SK-N-SH (cell line): Measurements from ENCODE around the gene GIGYF1.

Source experiments
- CHD2 ChIP-seq: fragments of 150-350 bp; IDR thresholded peaks from 2 replicates; pipeline ENCODE4 v1.6.1; 2018; ENCODE audit warnings: low read length; ENCODE audit not compliant: partially characterized antibody
- CTCF ChIP-seq: fragments of 200-600 bp; sonication (generic); IDR thresholded peaks from 2 replicates; pipeline ENCODE4 v1.6.1; 2017; ENCODE audit warnings: antibody characterized with exemption, mild to moderate bottlenecking, moderate library complexity
- ELF1 ChIP-seq: IDR thresholded peaks from 2 replicates; pipeline ENCODE4 v1.4.0; 2012
- EP300 ChIP-seq, 2 experiments: IDR thresholded peaks; 2 replicates each; pipeline versions ENCODE4 v1.4.0 to v1.6.1; 2012; ENCODE audit warnings: borderline replicate concordance in 1 of 2, low read depth in 1 of 2, low read length in 1 of 2
- FOXJ3 ChIP-seq: sonication (generic); formaldehyde crosslinking; IDR thresholded peaks from 2 replicates; pipeline ENCODE4 v1.5.1; 2020; ENCODE audit warnings: mild to moderate bottlenecking, missing genetic modification reagents
- FOXM1 ChIP-seq: IDR thresholded peaks from 2 replicates; pipeline ENCODE4 v1.4.0; 2012; ENCODE audit warnings: low read depth, mild to moderate bottlenecking
- MAX ChIP-seq: IDR thresholded peaks from 2 replicates; pipeline ENCODE4 v1.4.0; 2012; ENCODE audit warnings: low read depth
- NRF1 ChIP-seq: IDR thresholded peaks from 2 replicates; pipeline ENCODE4 v1.6.1; 2012; ENCODE audit warnings: low read depth, mild to moderate bottlenecking, low read length
- REST ChIP-seq: IDR thresholded peaks from 2 replicates; pipeline ENCODE4 v1.6.1; 2012; ENCODE audit warnings: mild to moderate bottlenecking, low read depth, low read length, moderate library complexity
- TEAD4 ChIP-seq: IDR thresholded peaks from 2 replicates; pipeline ENCODE4 v1.4.0; 2012; ENCODE audit warnings: mild to moderate bottlenecking, borderline replicate concordance; ENCODE audit not compliant: insufficient read depth

DNA sequence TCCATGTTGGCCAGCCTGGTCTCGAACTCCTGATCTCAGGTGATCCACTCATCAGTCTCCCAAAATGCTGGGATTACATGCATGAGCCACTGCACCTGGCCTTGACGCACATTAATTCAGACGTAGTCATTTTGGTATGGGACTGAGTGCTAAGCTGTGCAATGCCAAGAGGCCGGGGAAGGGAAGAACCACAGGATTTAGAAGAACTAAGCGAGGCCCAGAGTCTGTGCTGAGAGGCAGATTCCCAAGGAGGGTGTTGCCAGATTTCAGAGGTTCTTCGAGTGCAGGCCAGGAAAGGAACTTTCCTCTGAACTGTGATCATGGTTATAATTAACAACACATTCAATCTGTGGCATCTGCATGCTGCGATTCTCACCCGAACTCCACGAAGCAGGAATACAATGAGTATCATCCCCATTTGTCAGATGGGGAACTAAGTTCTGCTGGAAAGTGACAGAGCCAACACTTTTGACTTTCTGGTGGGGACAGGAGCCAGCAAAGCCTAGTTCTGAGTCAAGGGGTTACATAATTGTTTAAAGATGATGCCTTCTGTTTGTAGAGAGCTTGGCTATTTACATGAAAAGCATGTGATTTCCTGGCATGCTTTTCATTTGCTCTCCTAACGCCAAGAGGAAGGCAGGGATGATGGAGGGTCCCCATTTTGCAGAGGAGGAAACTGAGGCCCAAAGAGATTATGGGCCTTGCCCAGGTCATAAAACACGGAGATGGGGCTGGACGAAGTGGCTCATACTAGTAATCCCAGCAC lies 33.1 kb upstream of the GIGYF1 start:
- TF ChIP-seq CTCF = no peak
- no peak for TF ChIP-seq ELF1
- no peak for TF ChIP-seq CHD2
- TF ChIP-seq NRF1 = no peak
- TF ChIP-seq EP300 (IDR thresholded peaks at IDR 0.05; ENCODE audit: borderline replicate concordance in 1 of 2, low read depth in 1 of 2, low read length in 1 of 2) = no peak
- TF ChIP-seq TEAD4 = no peak
- TF ChIP-seq FOXJ3 = no peak
- TF ChIP-seq MAX = no peak
- TF ChIP-seq FOXM1 = no peak
- no peak for TF ChIP-seq REST
